22Rv1 (cell line): ENCODE measurements around the gene DUSP28.

ENCODE experiments used
- H3K27ac ChIP-seq: fragments of 450-650 bp; 2 replicates; pipeline ENCODE4 v1.5.1; 2017
- ZFX ChIP-seq: fragments of 450-650 bp; IDR thresholded peaks from 2 replicates; pipeline ENCODE4 v1.6.1; 2017; ENCODE audit warnings: antibody characterized with exemption, borderline replicate concordance
- TF ChIP-seq, protein P1 (sequence below): fragments of 450-650 bp; IDR thresholded peaks from 2 replicates; pipeline ENCODE4 v1.5.1; 2017; ENCODE audit warnings: mild to moderate bottlenecking

Gene DUSP28

DNA sequence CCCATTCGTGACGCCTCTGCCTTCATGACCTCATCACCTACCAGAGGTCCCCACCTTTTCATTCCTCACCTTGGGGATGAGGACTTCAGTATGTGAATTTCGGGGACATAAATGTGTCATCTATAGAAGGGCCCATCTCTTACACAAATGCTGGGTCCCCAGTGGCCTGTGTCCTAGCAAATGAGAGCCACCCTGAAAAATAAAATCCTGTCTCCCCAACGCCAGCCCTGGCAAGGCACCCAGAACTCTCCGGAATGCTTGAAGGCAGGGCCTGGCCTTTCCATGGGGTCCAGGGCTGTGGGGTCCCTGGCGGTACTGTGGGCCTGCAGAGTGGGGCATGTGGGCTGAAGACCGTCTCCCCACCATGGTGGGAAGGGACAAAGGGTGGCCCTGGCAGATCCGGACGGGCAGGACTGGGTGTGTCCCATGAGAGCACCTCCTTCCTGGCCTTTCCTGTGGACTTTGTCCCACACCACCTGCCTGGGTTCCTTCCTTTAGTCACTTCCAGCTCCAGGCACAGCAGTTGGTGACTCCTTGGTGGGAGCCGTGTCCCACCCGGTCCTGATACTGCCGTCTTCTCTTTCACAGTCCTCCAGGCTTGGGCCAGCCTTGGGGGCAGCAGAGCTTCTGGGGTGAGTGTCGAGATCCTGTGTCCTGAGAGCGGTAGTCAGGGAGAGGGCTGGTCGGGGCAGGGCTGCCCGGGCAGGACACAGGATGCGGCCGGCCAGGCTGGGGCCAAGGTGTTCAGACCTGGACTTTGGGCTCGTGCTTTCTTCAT, 45.0 kb downstream of the DUSP28 start:
- H3K27ac ChIP-seq: peak overlapping the region; percentile 75
- TF ChIP-seq, protein P1, sequence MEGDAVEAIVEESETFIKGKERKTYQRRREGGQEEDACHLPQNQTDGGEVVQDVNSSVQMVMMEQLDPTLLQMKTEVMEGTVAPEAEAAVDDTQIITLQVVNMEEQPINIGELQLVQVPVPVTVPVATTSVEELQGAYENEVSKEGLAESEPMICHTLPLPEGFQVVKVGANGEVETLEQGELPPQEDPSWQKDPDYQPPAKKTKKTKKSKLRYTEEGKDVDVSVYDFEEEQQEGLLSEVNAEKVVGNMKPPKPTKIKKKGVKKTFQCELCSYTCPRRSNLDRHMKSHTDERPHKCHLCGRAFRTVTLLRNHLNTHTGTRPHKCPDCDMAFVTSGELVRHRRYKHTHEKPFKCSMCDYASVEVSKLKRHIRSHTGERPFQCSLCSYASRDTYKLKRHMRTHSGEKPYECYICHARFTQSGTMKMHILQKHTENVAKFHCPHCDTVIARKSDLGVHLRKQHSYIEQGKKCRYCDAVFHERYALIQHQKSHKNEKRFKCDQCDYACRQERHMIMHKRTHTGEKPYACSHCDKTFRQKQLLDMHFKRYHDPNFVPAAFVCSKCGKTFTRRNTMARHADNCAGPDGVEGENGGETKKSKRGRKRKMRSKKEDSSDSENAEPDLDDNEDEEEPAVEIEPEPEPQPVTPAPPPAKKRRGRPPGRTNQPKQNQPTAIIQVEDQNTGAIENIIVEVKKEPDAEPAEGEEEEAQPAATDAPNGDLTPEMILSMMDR: no peak
- TF ChIP-seq ZFX: no peak

DNA sequence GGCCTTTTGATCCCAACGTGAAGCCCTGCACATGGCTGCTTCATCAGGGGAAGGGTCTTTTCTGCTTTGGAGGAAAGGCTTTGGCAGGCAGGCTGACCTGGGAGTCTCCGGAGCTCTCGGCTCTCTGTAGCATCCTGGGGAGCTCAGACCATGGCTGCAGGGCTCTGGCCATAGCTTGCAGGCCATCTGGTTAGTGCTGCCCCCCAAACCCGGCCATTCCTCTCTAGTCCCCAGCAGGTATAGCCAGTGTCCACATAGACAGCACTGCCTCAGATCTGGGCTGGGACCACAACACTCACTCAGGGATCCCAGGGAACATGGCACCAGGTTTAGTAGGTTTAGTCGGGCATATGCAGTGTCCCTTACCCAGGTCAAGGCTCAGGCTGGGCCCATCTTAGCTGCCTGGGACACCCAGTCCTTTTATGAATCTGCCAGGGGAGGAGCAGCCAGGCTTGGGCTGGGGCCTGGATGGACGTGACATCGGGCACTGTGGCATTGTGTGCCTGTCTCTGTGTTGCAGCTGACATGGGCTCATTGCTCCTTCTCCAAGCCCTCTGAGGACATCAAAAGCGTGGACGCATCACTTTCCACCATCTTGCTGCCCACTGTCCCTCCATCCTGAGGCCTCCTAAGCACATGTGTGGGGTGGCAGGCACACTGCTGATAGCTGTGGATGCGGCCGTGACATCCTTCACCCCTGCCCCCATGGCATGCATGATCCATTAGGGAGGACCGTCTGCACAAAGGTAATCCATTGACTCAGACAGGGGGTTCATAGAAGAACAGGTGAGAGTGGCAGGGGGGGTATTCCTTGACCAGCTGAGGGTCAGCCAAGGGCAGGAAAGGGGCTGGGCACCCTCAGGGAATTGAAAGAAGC, 45.9 kb downstream of the DUSP28 start:
- H3K27ac ChIP-seq: peak overlapping the region; percentile 75
- no peak for TF ChIP-seq ZFX
- TF ChIP-seq, protein P1: no peak

DNA sequence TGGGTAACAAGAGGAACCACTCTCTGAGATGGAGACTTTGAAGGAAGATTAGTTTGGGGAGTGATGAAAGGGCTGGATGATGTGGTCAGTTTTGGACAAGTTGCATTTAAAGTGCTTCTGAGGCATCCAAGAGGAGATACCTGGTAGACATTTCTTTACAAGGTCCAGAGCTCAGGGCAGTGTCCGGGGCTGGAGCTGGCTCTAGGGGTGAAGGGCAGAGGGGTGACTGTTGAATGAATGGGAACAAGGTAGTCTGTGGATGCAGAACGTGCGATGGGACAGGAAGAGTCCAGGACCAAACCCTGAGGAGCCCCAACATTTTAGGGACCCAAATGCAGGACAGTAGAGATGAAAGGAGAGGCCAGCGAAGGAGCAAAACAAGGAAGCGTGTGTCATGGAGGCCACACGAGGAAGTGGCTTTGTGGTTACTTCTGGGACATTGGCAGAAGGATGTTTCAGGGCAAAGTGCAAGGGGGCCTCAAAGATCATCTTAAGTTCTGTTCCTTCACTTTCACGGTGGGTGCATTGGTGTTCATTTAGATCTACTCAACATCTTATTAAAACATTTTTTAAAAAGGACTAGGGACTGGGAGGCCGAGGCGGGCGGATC, 51.5 kb downstream of the DUSP28 start:
- TF ChIP-seq ZFX: no peak
- TF ChIP-seq, protein P1: no peak
- no peak overlapping the region for H3K27ac ChIP-seq
